Measurements from ENCODE around the gene SHD. TPM values are rescaled to one million over a fixed set of nuclear protein-coding genes. Genes with fewer than 3 reads are reported as not detected.

The SHD gene
- total and polyA plus RNA-seq, 2 of the 13 experiments (the other 11 are each of a cell fraction or from before 2014, with no cell fraction given): 0.11 to 0.20 TPM

DNA sequence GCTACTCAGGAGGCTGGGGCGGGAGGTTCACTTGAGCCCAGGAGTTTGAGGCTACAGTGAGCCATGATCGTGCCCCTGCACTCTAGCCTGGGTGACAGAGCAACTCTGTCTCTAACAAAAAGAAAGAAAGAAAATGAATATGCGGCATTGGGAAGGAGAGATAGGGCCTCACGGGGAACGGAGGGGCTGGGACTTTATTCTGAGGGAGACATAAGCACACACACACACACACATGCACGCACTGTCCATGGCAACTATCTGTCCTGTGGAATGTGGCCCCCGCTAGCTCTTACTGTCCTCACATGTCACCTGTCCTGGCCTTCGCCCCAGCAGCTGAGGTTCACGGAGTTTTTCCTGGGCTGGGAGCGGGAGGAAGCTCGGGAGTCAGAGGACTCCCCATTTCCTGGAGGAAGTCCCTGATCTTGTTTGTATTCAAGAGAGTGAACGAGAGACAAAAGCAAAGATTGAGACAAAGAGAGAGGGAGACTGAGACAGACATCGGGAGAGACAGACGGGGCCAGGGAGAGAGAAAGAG is 58.9 kb downstream of the SHD start:
- TSS peak; percentile 78 for BruUV-seq (replicated peaks)
- Histone ChIP-seq H3K9ac (ENCODE audit: insufficient read depth, low read depth, low read length) (peak overlapping the region; percentile 84), H2AFZ (ENCODE audit: low read length) (peak overlapping the region; percentile 92), H3K79me2 (ENCODE audit: insufficient read depth, low read length) (no peaks in the 10 kb centered on the region), H3K4me2 (ENCODE audit: low read depth, low read length) (peak overlapping the region; percentile 96), H3K4me1 (ENCODE audit: insufficient read depth, low read length) (peaks cover 52% of the 10 kb centered on the region), H3K4me3 (replicated peaks in 1 of 3; ENCODE audit: insufficient read depth in 1 of 3, low read depth in 2 of 3, low read length in 3 of 3) (peak overlapping the region; percentile 71 to 86 (median 86)), H3K27ac (ENCODE audit: extremely low read length, insufficient read depth, low read length) (peak overlapping the region; percentile 96), H3K9me3 (ENCODE audit: low read length) (no peaks in the 10 kb centered on the region), H4K20me1 (ENCODE audit: insufficient read depth, low read length) (no peaks in the 10 kb centered on the region), H3K27me3 (ENCODE audit: control insufficient read depth in 1 of 2, insufficient read depth in 2 of 2, low read length in 2 of 2) (no peaks in the 10 kb centered on the region; a peak in 1 of 5 replicates), H3K36me3 (replicated peaks in 1 of 2; ENCODE audit: control insufficient read depth in 1 of 2, insufficient read depth in 2 of 2, low read length in 2 of 2) (no peaks in the 10 kb centered on the region)
- WGBS (ENCODE audit: low lambda C conversion rate): 7% methylated on average over 14 of the region's 14 CpGs
- peak; percentile 76 for DNase-seq (ENCODE audit: low spot score)
- in situ Hi-C loops (cut with HindIII; ENCODE audit: extremely low pct_ligation_motif_present, low pct_unique_long_range_greater_than_20kb) (no loop called here), intact Hi-C loops (cut with micrococcal nuclease; ENCODE audit: unreplicated experiment) (no loop called here)
- FAIRE-seq: peak; percentile 77
- peak; percentile 24 for ATAC-seq
- ChIA-PET CTCF (ENCODE audit: low intra/inter-chr PET ratio, low total read pairs) (no interaction called here), POLR2A (interaction anchor here (0.6 to 3.1 kb wide), 9 partner anchors 10 to 71 kb away, joined by 3 to 16 read pairs (median 4); no protein-coding TSS in a partner anchor)
- TF ChIP-seq ZNF543 (CRISPR knock-in tag; IDR thresholded peaks at IDR 0.05) (no peak), ERF (CRISPR knock-in tag; IDR thresholded peaks at IDR 0.05) (no peak), HDAC1 (CRISPR knock-in tag; IDR thresholded peaks at IDR 0.05) (peak; percentile 65), ZNF296 (CRISPR knock-in tag; conservative IDR thresholded peaks at IDR 0.05) (no peak), MBNL3 (CRISPR knock-in tag; conservative IDR thresholded peaks at IDR 0.05) (no peak), RXRB (CRISPR knock-in tag; IDR thresholded peaks at IDR 0.05; ENCODE audit: borderline replicate concordance) (peak; percentile 76), ATM (IDR thresholded peaks at IDR 0.05; ENCODE audit: borderline replicate concordance) (no peak), SPEN (CRISPR knock-in tag; IDR thresholded peaks at IDR 0.05; ENCODE audit: low read depth) (peak; percentile 63; the same call in 1 of the 2 replicates), SRY (CRISPR knock-in tag; IDR thresholded peaks at IDR 0.05) (no peak), HNF4A (CRISPR knock-in tag; IDR thresholded peaks at IDR 0.05) (peak; percentile 65), PHF21A (CRISPR knock-in tag; IDR thresholded peaks at IDR 0.05) (peak; percentile 80), AKAP8 (CRISPR knock-in tag; IDR thresholded peaks at IDR 0.05) (no peak; the same call in 1 of the 2 replicates), ZNF816 (CRISPR knock-in tag; IDR thresholded peaks at IDR 0.05; ENCODE audit: borderline replicate concordance) (no peak; the same call in 1 of the 2 replicates), ZNF782 (CRISPR knock-in tag; IDR thresholded peaks at IDR 0.05; ENCODE audit: borderline replicate concordance) (no peak), SOX5 (CRISPR knock-in tag; IDR thresholded peaks at IDR 0.05; ENCODE audit: borderline replicate concordance) (peak; percentile 43; the same call in 1 of the 2 replicates), ZKSCAN5 (CRISPR knock-in tag; IDR thresholded peaks at IDR 0.05) (no peak), SALL2 (CRISPR knock-in tag; IDR thresholded peaks at IDR 0.05) (no peak)
- TF ChIP-seq, protein P1, sequence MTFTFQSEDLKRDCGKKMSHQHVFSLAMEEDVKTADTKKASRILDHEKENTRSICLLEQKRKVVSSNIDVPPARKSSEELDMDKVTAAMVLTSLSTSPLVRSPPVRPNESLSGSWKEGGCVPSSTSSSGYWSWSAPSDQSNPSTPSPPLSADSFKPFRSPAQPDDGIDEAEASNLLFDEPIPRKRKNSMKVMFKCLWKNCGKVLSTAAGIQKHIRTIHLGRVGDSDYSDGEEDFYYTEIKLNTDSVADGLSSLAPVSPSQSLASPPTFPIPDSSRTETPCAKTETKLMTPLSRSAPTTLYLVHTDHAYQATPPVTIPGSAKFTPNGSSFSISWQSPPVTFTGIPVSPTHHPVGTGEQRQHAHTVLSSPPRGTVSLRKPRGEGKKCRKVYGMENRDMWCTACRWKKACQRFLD (CRISPR knock-in tag; IDR thresholded peaks at IDR 0.05; ENCODE audit: borderline replicate concordance): no peak
- TF ChIP-seq, protein P2, sequence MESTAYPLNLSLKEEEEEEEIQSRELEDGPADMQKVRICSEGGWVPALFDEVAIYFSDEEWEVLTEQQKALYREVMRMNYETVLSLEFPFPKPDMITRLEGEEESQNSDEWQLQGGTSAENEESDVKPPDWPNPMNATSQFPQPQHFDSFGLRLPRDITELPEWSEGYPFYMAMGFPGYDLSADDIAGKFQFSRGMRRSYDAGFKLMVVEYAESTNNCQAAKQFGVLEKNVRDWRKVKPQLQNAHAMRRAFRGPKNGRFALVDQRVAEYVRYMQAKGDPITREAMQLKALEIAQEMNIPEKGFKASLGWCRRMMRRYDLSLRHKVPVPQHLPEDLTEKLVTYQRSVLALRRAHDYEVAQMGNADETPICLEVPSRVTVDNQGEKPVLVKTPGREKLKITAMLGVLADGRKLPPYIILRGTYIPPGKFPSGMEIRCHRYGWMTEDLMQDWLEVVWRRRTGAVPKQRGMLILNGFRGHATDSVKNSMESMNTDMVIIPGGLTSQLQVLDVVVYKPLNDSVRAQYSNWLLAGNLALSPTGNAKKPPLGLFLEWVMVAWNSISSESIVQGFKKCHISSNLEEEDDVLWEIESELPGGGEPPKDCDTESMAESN (CRISPR knock-in tag; conservative IDR thresholded peaks at IDR 0.05): 0 out of 2 replicates have a peak, but pooled peaks have one; percentile 47
- TF ChIP-seq, protein P3, sequence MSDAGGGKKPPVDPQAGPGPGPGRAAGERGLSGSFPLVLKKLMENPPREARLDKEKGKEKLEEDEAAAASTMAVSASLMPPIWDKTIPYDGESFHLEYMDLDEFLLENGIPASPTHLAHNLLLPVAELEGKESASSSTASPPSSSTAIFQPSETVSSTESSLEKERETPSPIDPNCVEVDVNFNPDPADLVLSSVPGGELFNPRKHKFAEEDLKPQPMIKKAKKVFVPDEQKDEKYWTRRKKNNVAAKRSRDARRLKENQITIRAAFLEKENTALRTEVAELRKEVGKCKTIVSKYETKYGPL (CRISPR knock-in tag; IDR thresholded peaks at IDR 0.05): no peak
